ENCODE data around the gene CLTC.

DNA sequence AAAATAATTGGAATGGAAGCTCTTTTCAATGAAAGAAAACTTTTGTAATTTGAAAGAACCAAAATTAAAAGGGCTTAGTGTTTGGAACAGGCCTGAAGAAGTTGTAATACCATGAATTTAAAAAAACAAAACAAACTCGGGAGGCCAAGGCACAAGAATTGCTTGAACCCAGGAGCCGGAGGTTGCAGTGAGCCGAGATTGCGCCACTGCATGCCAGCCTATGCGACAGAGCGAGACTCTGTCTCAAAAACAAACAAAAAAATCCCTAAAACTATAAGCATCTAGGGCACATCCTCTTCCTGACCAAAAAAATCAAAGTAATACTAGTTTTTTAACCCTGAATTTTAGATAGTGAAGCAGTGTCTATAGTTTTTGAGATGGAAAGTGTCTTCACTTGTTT, 12.7 kb downstream of the CLTC start:
- TF ChIP-seq, protein P1, sequence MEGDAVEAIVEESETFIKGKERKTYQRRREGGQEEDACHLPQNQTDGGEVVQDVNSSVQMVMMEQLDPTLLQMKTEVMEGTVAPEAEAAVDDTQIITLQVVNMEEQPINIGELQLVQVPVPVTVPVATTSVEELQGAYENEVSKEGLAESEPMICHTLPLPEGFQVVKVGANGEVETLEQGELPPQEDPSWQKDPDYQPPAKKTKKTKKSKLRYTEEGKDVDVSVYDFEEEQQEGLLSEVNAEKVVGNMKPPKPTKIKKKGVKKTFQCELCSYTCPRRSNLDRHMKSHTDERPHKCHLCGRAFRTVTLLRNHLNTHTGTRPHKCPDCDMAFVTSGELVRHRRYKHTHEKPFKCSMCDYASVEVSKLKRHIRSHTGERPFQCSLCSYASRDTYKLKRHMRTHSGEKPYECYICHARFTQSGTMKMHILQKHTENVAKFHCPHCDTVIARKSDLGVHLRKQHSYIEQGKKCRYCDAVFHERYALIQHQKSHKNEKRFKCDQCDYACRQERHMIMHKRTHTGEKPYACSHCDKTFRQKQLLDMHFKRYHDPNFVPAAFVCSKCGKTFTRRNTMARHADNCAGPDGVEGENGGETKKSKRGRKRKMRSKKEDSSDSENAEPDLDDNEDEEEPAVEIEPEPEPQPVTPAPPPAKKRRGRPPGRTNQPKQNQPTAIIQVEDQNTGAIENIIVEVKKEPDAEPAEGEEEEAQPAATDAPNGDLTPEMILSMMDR (IDR thresholded peaks at IDR 0.05 in 8 of 11, conservative IDR thresholded peaks at IDR 0.05 in 3 of 11), result no peak
- TF ChIP-seq POLR2AphosphoS5 (IDR thresholded peaks at IDR 0.05), result no peak

All from spleen (tissue), 7 donors.